Lower leg skin (tissue), 3 donors: ENCODE results near the gene LRP1.

ENCODE experiments used
- POLR2A ChIP-seq, 2 donors: fragments of 450-650 bp; IDR thresholded peaks; one replicate each; pipeline ENCODE4 v1.6.1; 2016 to 2017; ENCODE audit warnings: antibody characterized with exemption in 2 of 2, mild to moderate bottlenecking in 1 of 2, moderate library complexity in 1 of 2
- TF ChIP-seq, protein P1 (sequence below), 3 donors: fragments of 450-650 bp; IDR thresholded peaks; one replicate each; pipeline ENCODE4 v1.5.1; 2016; ENCODE audit warnings: antibody characterized with exemption in 3 of 3, mild to moderate bottlenecking in 3 of 3, moderate library complexity in 2 of 3

DNA sequence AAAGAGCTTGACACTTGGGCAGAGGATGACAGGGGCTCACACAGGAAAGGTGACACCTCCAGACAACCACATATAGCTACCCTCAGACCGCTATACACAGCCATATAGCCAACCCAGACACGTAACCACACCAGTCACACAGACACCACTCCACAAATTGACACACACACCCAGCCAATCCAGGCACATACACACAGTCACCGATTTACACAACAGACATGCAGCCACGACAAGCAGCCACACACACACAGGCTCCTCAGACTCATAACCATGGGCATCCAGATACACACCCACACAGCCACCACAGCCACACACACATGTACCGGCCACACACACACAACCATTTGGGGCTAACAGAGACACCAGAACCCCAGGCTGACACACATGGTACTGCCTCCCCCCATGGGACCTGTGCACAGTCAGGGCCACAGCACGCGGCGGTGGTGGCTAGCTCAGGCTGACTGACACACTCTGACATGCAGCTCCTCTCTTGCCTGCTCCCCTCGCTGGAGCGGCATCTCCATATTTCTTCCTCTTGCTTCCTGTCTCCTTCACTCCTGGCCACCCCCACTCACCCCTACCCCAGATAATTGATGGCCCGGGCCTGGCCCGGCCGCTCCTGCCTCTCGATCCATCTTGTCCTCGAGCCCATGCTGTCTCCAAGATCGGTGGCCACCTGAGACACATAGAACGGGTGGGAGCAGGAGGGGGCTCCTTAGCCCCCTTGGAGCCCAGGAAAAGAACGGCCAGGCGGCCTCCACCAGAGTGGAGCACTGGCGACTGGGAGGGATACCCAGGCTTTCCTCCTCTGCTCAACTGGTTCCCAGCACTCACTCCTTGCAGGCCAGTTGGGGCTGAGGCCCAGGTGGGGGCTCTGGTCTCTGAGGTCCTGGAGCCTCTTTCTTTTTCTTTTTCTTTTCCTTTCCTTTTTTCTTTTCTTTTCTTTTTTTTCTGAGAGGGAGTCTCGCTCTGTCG lies 95.2 kb downstream of the LRP1 start:
- TF ChIP-seq, protein P1, sequence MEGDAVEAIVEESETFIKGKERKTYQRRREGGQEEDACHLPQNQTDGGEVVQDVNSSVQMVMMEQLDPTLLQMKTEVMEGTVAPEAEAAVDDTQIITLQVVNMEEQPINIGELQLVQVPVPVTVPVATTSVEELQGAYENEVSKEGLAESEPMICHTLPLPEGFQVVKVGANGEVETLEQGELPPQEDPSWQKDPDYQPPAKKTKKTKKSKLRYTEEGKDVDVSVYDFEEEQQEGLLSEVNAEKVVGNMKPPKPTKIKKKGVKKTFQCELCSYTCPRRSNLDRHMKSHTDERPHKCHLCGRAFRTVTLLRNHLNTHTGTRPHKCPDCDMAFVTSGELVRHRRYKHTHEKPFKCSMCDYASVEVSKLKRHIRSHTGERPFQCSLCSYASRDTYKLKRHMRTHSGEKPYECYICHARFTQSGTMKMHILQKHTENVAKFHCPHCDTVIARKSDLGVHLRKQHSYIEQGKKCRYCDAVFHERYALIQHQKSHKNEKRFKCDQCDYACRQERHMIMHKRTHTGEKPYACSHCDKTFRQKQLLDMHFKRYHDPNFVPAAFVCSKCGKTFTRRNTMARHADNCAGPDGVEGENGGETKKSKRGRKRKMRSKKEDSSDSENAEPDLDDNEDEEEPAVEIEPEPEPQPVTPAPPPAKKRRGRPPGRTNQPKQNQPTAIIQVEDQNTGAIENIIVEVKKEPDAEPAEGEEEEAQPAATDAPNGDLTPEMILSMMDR (IDR thresholded peaks at IDR 0.05) = no peak
- no peak for TF ChIP-seq POLR2A (IDR thresholded peaks at IDR 0.05)
